ENCODE data around the gene PTPRE. TPM values are rescaled to one million over a fixed set of nuclear protein-coding genes. Genes with fewer than 3 reads are reported as not detected.

PTPRE gene
- total RNA-seq, 1 experiment from 2014 or later, result 0.70 TPM

DNA sequence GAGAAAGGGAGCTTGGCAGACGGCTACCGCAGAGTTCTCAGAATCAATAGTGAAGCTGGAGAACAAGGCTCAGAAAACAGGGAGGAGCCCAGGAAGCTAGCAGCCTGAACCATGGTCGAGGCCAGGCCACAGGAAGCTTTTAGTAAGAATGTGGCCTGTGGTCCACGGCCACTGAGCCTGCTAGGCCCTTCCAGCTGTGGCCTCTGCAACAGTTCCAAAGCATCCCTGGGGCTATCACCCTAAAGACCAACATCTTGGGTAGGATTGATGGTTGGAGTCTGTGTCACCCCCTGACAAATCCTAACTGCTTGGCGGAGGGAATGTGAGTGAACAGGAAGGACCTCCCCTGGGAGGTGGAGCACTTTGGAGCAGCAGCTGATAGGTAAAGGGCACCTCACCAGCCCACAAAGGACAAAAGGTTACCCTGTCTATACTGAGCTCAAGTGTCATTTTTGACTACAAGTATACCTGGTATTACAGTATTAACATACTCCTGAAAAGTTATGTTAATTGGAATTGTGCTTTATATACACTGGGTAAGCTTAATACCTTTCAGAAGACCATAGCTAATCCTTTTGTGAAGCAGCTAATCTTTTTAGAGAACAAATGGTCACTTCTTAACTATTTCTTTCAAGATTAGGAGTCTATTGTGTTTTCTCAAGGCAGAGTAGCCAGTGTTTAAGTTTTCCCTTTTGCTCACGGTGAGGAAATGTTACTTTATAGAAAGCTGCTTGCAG, 18.7 kb downstream of the PTPRE start:
- no peak overlapping the region for H2BK120ac ChIP-seq (ENCODE audit: low read depth, low read length, poor library complexity, severe bottlenecking)
- peak overlapping the region in 1 of 3 experiments; percentile 71; a peak in 1 of 7 replicates for H3K27ac Mint-ChIP-seq
- H4K5ac ChIP-seq (ENCODE audit: insufficient read length, low read depth, low read length), result no peak overlapping the region
- no peak overlapping the region for H4K91ac ChIP-seq (ENCODE audit: insufficient read length, low read depth, low read length)
- H3K4ac ChIP-seq (ENCODE audit: low read depth, low read length), result no peak overlapping the region
- peaks cover 2% of the 10 kb centered on the region; the same call in 1 of the 2 replicates for H3K27me3 Mint-ChIP-seq (ENCODE audit: low read depth)
- no peak overlapping the region for H2BK20ac ChIP-seq (ENCODE audit: low read depth, low read length, poor library complexity, severe bottlenecking)
- H3K23me2 ChIP-seq (ENCODE audit: insufficient read length, low read depth, low read length, poor library complexity, severe bottlenecking), result no peaks in the 10 kb centered on the region
- H3K4me2 ChIP-seq (ENCODE audit: insufficient read depth, insufficient read length, low read length), result no peak overlapping the region
- no peak overlapping the region for H2AK5ac ChIP-seq (ENCODE audit: insufficient read length, low read length)
- no peak overlapping the region for H3K18ac ChIP-seq (ENCODE audit: insufficient read length, low read depth, low read length)
- H3K4me3 Mint-ChIP-seq, result no peak overlapping the region
- peaks cover 2 to 4% of the 10 kb centered on the region in 2 experiments; a peak in 3 of 5 replicates for H3K9me3 Mint-ChIP-seq
- WGBS (ENCODE audit: extremely low coverage, insufficient read length, low lambda C conversion rate), result no CpG with 5 or more reads among the region's 6 CpGs
- H3K9ac ChIP-seq (ENCODE audit: extremely low read depth, insufficient read length, low read length), result no peak overlapping the region
- H3T11ph ChIP-seq (ENCODE audit: low read length), result no peak overlapping the region
- peaks cover 0 to 4% (median 2%) of the 10 kb centered on the region in 3 experiments; a peak in 3 of 7 replicates for H3K36me3 Mint-ChIP-seq (ENCODE audit: insufficient read depth in 1 of 3, low read depth in 3 of 3)
- no peak overlapping the region for H2BK15ac ChIP-seq (ENCODE audit: low read depth, low read length)
- no peaks in the 10 kb centered on the region for H3K4me1 ChIP-seq (ENCODE audit: insufficient read depth, low read length)
- H3K14ac ChIP-seq (ENCODE audit: insufficient read depth, low read length), result no peak overlapping the region
- DNase-seq, result no peak
- no peaks in the 10 kb centered on the region for H3K79me2 ChIP-seq (ENCODE audit: insufficient read depth, low read length)
- no peaks in the 10 kb centered on the region for H3K9me3 ChIP-seq (ENCODE audit: control insufficient read depth, low read depth, low read length)
- H3K23ac ChIP-seq (ENCODE audit: insufficient read length, low read depth, low read length), result no peak overlapping the region
- H3K4me1 Mint-ChIP-seq, result peaks cover 14 to 21% of the 10 kb centered on the region in 2 experiments; a peak in 3 of 4 replicates
- no peaks in the 10 kb centered on the region for H3K27me3 ChIP-seq (ENCODE audit: insufficient read depth, low read length)
- no peak overlapping the region for H3K56ac ChIP-seq (ENCODE audit: insufficient read length, low read depth, low read length)
- no peak overlapping the region for H2BK12ac ChIP-seq (ENCODE audit: insufficient read length, low read depth, low read length)
- H3K27ac ChIP-seq (ENCODE audit: insufficient read length, low read depth, low read length), result no peak overlapping the region
- H3K79me1 ChIP-seq (ENCODE audit: insufficient read depth, low read depth, low read length, poor library complexity, severe bottlenecking), result no peaks in the 10 kb centered on the region
- H4K8ac ChIP-seq (replicated peaks; ENCODE audit: insufficient read length, low read depth, low read length), result no peak overlapping the region
- H4K20me1 ChIP-seq (ENCODE audit: control insufficient read depth, insufficient read depth, insufficient read length), result no peaks in the 10 kb centered on the region
- TF ChIP-seq, protein P1, sequence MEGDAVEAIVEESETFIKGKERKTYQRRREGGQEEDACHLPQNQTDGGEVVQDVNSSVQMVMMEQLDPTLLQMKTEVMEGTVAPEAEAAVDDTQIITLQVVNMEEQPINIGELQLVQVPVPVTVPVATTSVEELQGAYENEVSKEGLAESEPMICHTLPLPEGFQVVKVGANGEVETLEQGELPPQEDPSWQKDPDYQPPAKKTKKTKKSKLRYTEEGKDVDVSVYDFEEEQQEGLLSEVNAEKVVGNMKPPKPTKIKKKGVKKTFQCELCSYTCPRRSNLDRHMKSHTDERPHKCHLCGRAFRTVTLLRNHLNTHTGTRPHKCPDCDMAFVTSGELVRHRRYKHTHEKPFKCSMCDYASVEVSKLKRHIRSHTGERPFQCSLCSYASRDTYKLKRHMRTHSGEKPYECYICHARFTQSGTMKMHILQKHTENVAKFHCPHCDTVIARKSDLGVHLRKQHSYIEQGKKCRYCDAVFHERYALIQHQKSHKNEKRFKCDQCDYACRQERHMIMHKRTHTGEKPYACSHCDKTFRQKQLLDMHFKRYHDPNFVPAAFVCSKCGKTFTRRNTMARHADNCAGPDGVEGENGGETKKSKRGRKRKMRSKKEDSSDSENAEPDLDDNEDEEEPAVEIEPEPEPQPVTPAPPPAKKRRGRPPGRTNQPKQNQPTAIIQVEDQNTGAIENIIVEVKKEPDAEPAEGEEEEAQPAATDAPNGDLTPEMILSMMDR (conservative IDR thresholded peaks at IDR 0.05), result no peak
- H2AFZ ChIP-seq (ENCODE audit: low read length), result no peak overlapping the region
- H2BK5ac ChIP-seq (ENCODE audit: insufficient read length, low read length), result no peak overlapping the region

All from H9 (cell line).